Measurements from ENCODE around the gene CTSK.
"Not testable (repeated sequence)": the region's sequence is repeated elsewhere in the genome, so short reads cannot be mapped to it uniquely, and the experiment has no call there.

The CTSK gene

DNA sequence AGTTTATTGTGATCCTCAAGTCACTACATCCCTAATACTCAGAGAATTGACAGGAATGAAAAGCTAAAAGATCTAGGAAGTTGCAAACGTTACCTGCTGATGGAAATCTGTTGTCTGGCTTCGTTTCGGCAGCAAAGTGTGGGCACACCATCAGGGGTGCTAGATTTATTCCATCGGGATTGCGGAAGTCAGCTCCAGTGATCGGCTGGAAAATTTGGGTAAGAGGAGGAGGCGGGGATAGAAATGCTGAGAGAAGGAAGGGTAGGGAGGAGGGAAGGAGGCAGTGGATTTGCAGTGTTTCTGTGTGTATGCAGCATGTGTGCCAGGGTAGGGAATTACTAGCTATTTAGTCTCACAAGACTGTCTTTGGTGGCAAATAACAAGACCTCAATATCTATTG, at the start of gene CTSK:
CTSK (minus strand) TSS at position 140 of the 400 bp plus-strand sequence. CDS start 1,455 bp downstream, outside the sequence.
- DNase-seq (ENCODE audit: low read depth, low spot score) = no peak

GRCh38 chr1:150852734-150853133, 44.7 kb upstream of the CTSK start:
- not testable (repeated sequence) for DNase-seq (ENCODE audit: low read depth, low spot score)

- not testable (repeated sequence) for DNase-seq (ENCODE audit: low read depth, low spot score)
These were observed 42.8 kb upstream of the CTSK start for GRCh38 chr1:150850801-150851362.

GRCh38 chr1:150846473-150847146, 38.5 kb upstream of the CTSK start:
- DNase-seq (ENCODE audit: low read depth, low spot score) = no peak

- DNase-seq (ENCODE audit: low read depth, low spot score) = no peak
These were observed 35.4 kb upstream of the CTSK start for GRCh38 chr1:150843474-150843873.

DNA sequence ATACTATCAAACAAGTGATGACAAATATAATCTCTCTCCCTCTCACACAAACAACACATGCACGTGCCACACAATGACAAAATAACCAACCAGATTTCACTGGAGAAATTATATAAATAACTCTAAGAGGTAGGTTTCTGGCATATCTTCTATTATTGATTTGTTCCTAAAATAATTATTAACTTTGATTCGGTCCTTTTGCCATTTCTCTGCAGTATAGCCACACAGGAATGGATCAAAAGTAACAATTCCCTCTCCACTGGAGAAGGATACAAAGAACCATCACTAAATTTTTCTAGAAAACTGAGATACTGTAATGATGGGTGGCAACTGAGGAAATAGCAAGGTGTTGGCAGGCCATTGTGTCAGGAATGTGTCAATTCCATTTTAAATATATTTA, 34.9 kb upstream of the CTSK start:
- no peak for DNase-seq (ENCODE audit: low read depth, low spot score)

DNA sequence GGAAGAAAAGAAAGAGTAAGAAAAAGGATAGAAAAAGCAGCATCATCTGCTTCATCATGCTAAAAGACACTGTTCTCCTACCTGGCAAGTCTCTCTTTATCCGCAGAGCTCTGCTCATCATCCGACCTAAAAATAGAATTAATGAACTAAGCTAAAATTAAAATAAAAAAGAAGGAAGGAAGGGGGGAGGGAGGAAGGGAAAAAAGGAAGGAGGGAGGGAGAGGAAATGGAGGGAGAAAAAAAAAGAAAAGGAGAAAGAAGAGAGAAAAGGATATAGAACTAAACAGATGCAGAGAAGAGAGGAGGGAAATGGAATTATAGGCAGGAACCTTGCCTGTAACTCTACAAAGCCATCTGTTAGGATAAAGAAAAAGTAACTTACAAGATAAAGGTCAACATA, 34.3 kb upstream of the CTSK start:
- no peak for DNase-seq (ENCODE audit: low read depth, low spot score)

- DNase-seq (ENCODE audit: low read depth, low spot score) = no peak
These were observed 33.6 kb upstream of the CTSK start for GRCh38 chr1:150841626-150842025.

DNA sequence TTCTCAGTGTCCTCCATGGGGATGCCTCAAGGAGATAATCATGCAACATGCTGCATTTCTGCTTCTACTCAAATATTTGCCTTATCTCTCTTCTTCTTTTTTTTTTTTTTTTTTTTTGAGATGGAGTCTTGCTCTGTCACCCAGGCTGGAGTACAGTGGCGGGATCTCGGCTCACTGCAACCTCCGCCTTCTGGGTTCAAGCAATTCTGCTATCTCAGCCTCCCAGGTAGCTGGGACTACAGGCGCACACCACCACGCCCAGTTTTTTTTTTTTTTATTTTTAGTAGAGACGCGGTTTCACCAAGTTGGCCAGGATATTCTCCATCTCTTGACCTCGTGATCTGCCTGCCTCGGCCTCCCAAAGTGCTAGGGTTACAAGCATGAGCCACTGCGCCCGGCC, 32.8 kb upstream of the CTSK start:
- not testable (repeated sequence) for DNase-seq (ENCODE audit: low read depth, low spot score)

GRCh38 chr1:150836129-150836773, 28.2 kb upstream of the CTSK start:
- DNase-seq (ENCODE audit: low read depth, low spot score) = no peak

GRCh38 chr1:150833961-150834360, 25.9 kb upstream of the CTSK start:
- DNase-seq (ENCODE audit: low read depth, low spot score) = not testable (repeated sequence)

DNA sequence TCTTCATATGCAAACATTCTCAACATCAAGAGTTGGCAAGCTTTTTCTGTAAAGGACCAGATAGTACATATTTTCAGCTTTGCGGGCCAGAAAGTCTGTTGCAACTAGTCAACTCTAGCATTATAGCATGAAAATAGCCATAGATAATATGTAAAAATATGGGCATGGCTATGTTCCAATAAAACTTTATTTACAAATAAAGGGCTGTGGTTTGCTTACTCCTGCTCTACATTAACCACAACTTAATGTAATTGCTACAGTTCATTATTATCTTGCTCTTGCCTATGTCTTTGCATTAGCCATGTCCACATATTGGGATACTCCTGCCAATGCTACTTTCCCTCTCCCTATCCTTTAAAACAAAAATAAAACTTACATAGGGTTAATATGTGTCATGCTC, 24.5 kb upstream of the CTSK start:
- no peak for DNase-seq (ENCODE audit: low read depth, low spot score)

GRCh38 chr1:150829751-150830150, 21.7 kb upstream of the CTSK start:
- DNase-seq (ENCODE audit: low read depth, low spot score) = no peak

GRCh38 chr1:150826299-150826698, 18.2 kb upstream of the CTSK start:
- DNase-seq (ENCODE audit: low read depth, low spot score) = no peak

- DNase-seq (ENCODE audit: low read depth, low spot score) = no peak
These were observed 12.9 kb upstream of the CTSK start for GRCh38 chr1:150820730-150821512.

DNA sequence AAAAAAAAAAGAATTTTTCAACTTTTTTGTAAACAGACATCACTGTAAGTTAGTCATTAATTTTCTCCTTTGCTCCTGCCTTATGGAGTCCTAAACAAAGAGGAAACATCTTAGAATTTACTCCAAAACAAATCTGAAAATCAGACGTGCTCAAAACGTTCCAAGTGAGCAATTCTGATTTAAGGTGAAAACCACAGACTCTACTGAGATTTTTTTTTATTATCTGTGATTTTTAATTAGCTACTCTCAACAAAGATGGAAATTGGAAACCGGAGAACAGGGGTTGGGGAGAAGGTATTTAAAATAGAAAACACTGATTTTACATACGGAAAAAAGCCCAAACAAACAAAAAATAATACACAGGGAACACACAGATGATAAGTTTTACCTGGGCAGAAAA, 7.8 kb upstream of the CTSK start:
- DNase-seq (ENCODE audit: low read depth, low spot score) = no peak

DNA sequence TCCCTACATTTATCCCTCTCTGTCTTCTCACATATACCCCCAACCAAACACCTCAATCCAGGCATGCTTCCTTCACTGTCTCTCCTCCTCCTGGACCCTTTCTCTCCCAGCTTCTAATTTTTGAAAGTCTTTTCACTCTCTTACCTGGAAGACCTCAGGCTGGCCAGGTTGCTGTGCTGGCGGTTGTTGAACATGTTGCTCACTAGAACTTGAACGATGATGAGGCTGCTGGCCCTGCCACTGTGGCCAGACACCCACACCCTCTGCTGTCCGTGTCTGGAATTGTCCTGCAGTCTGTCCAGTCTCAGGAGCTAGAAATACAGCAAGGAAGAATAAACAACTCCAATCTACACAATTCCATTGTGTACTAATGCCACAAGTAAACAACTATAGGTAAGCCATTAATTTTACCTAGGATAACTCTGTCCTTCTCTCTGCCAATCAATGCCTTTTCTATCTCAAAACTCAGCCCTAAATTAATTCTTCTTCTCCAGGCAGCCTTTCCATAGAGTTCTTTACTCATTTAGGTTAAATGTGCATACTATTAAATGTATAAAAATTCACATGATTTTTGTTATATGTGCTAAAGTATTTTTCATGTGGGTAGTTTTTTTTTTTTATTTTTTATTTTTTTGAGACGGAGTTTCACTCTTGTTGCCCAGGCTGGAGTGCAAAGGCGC, 5.1 kb upstream of the CTSK start:
- DNase-seq (ENCODE audit: low read depth, low spot score) = no peak

DNA sequence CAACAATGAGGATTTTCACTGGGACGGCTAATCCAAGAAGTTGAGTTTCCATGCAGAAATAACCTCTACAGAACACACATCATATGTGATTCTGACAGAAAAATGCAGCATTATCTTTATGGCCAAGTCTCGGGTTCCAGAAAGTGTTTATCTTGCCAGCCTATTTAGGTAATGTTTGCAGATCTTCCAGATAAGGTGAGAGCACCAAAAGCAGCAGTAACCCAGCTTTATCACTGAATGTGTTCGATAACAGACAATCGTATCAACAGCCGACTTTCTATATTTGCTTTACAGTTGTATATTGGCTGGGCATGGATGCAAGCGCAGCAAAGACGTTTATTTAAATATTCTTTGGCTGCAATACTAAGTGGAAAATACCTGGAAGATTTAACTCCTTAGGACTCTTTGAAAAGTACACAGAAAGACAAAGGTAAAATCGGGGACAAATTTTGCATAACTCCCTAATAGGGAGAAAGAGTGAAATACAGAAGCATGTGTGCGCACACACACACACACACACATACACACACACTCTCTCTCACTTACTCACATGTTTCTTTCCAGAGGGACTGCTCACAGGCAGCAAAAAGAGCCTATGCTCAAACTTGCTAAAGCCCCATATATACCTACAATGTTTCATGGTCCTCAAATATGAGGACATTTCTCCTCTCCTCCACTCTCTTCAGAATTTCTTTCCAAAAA, 3.0 kb upstream of the CTSK start:
- no peak for DNase-seq (ENCODE audit: low read depth, low spot score)

DNA sequence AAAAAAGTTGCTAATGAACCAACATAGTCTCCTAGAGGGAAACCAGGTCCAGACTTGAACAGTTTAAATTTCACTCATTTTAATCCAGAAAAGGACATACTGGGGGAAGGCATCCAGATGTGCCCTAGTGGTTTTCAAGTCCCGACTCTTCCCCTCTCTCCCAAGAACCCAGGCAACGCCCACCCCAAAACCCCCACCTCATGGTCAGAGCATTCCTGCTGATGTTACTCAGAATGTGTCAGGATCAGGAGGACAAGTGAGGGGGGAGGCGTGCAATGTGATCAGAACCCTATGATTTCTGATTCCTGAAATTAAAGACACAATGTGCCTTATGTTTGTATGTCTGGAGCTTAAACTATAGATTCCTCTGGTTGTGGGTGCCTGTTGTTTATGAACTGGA, 1.6 kb upstream of the CTSK start:
- DNase-seq (ENCODE audit: low read depth, low spot score) = no peak

DNA sequence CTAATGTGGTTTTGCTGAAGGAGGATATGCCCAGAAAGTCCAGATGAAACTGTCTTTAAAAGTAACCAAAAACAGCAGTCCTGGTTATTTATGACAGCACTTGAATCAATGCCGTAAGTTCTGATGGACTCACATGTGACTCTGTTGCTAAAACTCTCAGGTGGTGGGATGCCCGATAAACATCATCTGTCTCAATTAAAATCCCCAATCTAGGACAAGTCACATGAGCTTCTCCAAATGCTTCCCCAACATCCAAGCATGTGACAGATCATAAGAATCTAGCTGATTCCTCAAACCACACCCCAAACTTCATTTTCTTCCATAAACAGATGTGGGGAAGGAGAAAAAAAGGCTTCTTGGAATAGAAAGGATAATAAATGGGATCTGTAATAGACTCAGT, 786 bp upstream of the CTSK start:
- DNase-seq (ENCODE audit: low read depth, low spot score) = no peak
